HepG2 (cell line): ENCODE measurements around the gene POLR2H. TPM values are rescaled to one million over a fixed set of nuclear protein-coding genes. Genes with fewer than 3 reads are reported as not detected.
A peak's percentile ranks its signal among the peaks of the same experiment; 100 is the strongest.

ENCODE experiments used
- BATF2 ChIP-seq: sonication (generic); formaldehyde crosslinking; IDR thresholded peaks from 2 replicates; pipeline ENCODE4 v1.8.0; 2022; ENCODE audit warnings: mild to moderate bottlenecking, missing genetic modification reagents, moderate library complexity
- DR1 ChIP-seq: sonication (generic); formaldehyde crosslinking; IDR thresholded peaks from 2 replicates; pipeline ENCODE4 v1.8.0; 2021; ENCODE audit warnings: mild to moderate bottlenecking, missing genetic modification reagents, inconsistent platforms
- FOXA3 ChIP-seq: IDR thresholded peaks from 2 replicates; pipeline ENCODE4 v1.6.1; 2016; ENCODE audit warnings: missing genetic modification reagents, missing compliant biosample characterization
- FOXK1 ChIP-seq: sonication (generic); formaldehyde crosslinking; IDR thresholded peaks from 2 replicates; pipeline ENCODE4 v1.4.0; 2020; ENCODE audit warnings: low read depth, missing genetic modification reagents, borderline replicate concordance
- KLF12 ChIP-seq: sonication (generic); formaldehyde crosslinking; IDR thresholded peaks from 2 replicates; pipeline ENCODE4 v1.4.0; 2020; ENCODE audit warnings: missing genetic modification reagents, borderline replicate concordance
- NKX3-1 ChIP-seq: sonication (generic); formaldehyde crosslinking; IDR thresholded peaks from 2 replicates; pipeline ENCODE4 v1.5.0; 2020; ENCODE audit warnings: missing genetic modification reagents
- SETDB1 ChIP-seq: sonication (generic); formaldehyde crosslinking; IDR thresholded peaks from 2 replicates; pipeline ENCODE4 v1.5.1; 2020; ENCODE audit warnings: missing genetic modification reagents, mild to moderate bottlenecking, borderline replicate concordance
- TARDBP ChIP-seq: sonication (generic); formaldehyde crosslinking; IDR thresholded peaks from 2 replicates; pipeline ENCODE4 v1.8.0; 2022; ENCODE audit warnings: mild to moderate bottlenecking, missing genetic modification reagents
- TEAD2 ChIP-seq: sonication (generic); formaldehyde crosslinking; IDR thresholded peaks from 2 replicates; pipeline ENCODE4 v1.9.0; 2021; ENCODE audit warnings: missing genetic modification reagents
- XBP1 ChIP-seq: sonication (generic); formaldehyde crosslinking; IDR thresholded peaks from 2 replicates; pipeline ENCODE4 v1.5.0; 2020; ENCODE audit warnings: missing genetic modification reagents
- ZBTB26 ChIP-seq: IDR thresholded peaks from 2 replicates; pipeline ENCODE4 v1.6.1; 2016; ENCODE audit warnings: missing compliant biosample characterization, missing genetic modification reagents, borderline replicate concordance
- ZNF12 ChIP-seq: sonication (generic); formaldehyde crosslinking; IDR thresholded peaks from 2 replicates; pipeline ENCODE4 v1.5.0; 2020; ENCODE audit warnings: missing genetic modification reagents
- ZNF460 ChIP-seq: sonication (generic); formaldehyde crosslinking; IDR thresholded peaks from 2 replicates; pipeline ENCODE4 v1.5.1; 2020; ENCODE audit warnings: missing genetic modification reagents, mild to moderate bottlenecking, borderline replicate concordance
- ZNF614 ChIP-seq: IDR thresholded peaks from 2 replicates; pipeline ENCODE4 v1.6.1; 2018; ENCODE audit warnings: missing biosample characterization, missing genetic modification reagents, inconsistent platforms, borderline replicate concordance
- ZNF646 ChIP-seq: sonication (generic); formaldehyde crosslinking; IDR thresholded peaks from 2 replicates; pipeline ENCODE4 v1.9.0; 2021; ENCODE audit warnings: mild to moderate bottlenecking, missing genetic modification reagents
- polyA plus RNA-seq, 8 experiments: library from polyadenylated mRNA; depleted of rRNA in 3 of 8; stranded (reverse) in 7 of 8; unstranded in 1 of 8; fragments of >200 nt; fragmentation: Illumina TruSeq in 4 of 8; extraction: Trizol in 4 of 8; gene quantifications; 2 replicates each; pipeline versions ENCODE4 v1.2.1 to v1.2.3, GENCODE V29; 2011 to 2016; ENCODE audit warnings: low read depth in 4 of 8, missing spikeins in 1 of 8, mixed read lengths in 1 of 8; ENCODE audit not compliant: insufficient read depth in 1 of 8
- total RNA-seq, 5 experiments: library from RNA; depleted of rRNA; stranded (reverse); fragments of >200 nt; fragmentation: Illumina TruSeq; extraction: Trizol; gene quantifications; 2 replicates each; pipeline ENCODE4 v1.2.3, GENCODE V29; 2016; ENCODE audit warnings: low read depth in 1 of 5
- TF ChIP-seq, protein P1 (sequence below): sonication (generic); formaldehyde crosslinking; IDR thresholded peaks from 2 replicates; pipeline ENCODE4 v1.8.1; 2023; ENCODE audit warnings: mild to moderate bottlenecking, inconsistent platforms, moderate library complexity, missing genetic modification reagents, borderline replicate concordance
- TF ChIP-seq, protein P2 (sequence below), 2 experiments: sonication (generic) in 1 of 2; formaldehyde crosslinking in 1 of 2; IDR thresholded peaks; 2 replicates each; pipeline versions ENCODE4 v1.5.1 to v1.6.1; 2011 to 2020; ENCODE audit warnings: borderline replicate concordance in 1 of 2, low read depth in 1 of 2, low read length in 1 of 2, mild to moderate bottlenecking in 1 of 2, missing genetic modification reagents in 1 of 2, moderate library complexity in 1 of 2

Gene POLR2H
- total and polyA plus RNA-seq, 2 of the 13 experiments (the other 11 are each of a cell fraction or from before 2014, with no cell fraction given): 118 to 194 TPM

- no peak for TF ChIP-seq ZNF460 (CRISPR knock-in tag)
- TF ChIP-seq FOXA3: 0 out of 2 replicates have a peak, but pooled peaks have one; percentile 33
- TF ChIP-seq ZNF614: 0 out of 2 replicates have a peak, but pooled peaks have one; percentile 42
- TF ChIP-seq SETDB1: no peak
- TF ChIP-seq XBP1 (CRISPR knock-in tag): no peak
- TF ChIP-seq ZNF12 (CRISPR knock-in tag): 0 out of 2 replicates have a peak, but pooled peaks have one; percentile 34
- peak; percentile 32; the same call in 1 of the 2 replicates for TF ChIP-seq TARDBP (CRISPR knock-in tag)
- TF ChIP-seq, protein P1, sequence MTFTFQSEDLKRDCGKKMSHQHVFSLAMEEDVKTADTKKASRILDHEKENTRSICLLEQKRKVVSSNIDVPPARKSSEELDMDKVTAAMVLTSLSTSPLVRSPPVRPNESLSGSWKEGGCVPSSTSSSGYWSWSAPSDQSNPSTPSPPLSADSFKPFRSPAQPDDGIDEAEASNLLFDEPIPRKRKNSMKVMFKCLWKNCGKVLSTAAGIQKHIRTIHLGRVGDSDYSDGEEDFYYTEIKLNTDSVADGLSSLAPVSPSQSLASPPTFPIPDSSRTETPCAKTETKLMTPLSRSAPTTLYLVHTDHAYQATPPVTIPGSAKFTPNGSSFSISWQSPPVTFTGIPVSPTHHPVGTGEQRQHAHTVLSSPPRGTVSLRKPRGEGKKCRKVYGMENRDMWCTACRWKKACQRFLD (CRISPR knock-in tag): 0 out of 2 replicates have a peak, but pooled peaks have one; percentile 52
- TF ChIP-seq TEAD2: no peak
- TF ChIP-seq FOXK1: peak; percentile 41; the same call in 1 of the 2 replicates
- TF ChIP-seq ZNF646: no peak
- TF ChIP-seq ZBTB26: peak; percentile 89
- TF ChIP-seq, protein P2, sequence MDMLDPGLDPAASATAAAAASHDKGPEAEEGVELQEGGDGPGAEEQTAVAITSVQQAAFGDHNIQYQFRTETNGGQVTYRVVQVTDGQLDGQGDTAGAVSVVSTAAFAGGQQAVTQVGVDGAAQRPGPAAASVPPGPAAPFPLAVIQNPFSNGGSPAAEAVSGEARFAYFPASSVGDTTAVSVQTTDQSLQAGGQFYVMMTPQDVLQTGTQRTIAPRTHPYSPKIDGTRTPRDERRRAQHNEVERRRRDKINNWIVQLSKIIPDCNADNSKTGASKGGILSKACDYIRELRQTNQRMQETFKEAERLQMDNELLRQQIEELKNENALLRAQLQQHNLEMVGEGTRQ (IDR thresholded peaks at IDR 0.05; ENCODE audit: low read depth, low read length): no peak
- TF ChIP-seq, protein P2 (CRISPR knock-in tag; IDR thresholded peaks at IDR 0.05; ENCODE audit: borderline replicate concordance): no peak
- no peak for TF ChIP-seq NKX3-1 (CRISPR knock-in tag)
- peak; percentile 76; the same call in 1 of the 2 replicates for TF ChIP-seq DR1 (CRISPR knock-in tag)
- no peak for TF ChIP-seq BATF2 (CRISPR knock-in tag)
- no peak for TF ChIP-seq KLF12 (CRISPR knock-in tag)
These were observed 16.5 kb downstream of the POLR2H start, which contains the start of gene THPO (continued) for GRCh38 chr3:184377882-184378445.
